ENCODE measurements around the gene PHF24. TPM values are rescaled to one million over a fixed set of nuclear protein-coding genes. Genes with fewer than 3 reads are reported as not detected.

PHF24 gene
- total and polyA plus RNA-seq, 10 of the 15 experiments (the other 5 are each of a cell fraction or from before 2014, with no cell fraction given) = 0.02 to 0.04 TPM; not detected in 8

DNA sequence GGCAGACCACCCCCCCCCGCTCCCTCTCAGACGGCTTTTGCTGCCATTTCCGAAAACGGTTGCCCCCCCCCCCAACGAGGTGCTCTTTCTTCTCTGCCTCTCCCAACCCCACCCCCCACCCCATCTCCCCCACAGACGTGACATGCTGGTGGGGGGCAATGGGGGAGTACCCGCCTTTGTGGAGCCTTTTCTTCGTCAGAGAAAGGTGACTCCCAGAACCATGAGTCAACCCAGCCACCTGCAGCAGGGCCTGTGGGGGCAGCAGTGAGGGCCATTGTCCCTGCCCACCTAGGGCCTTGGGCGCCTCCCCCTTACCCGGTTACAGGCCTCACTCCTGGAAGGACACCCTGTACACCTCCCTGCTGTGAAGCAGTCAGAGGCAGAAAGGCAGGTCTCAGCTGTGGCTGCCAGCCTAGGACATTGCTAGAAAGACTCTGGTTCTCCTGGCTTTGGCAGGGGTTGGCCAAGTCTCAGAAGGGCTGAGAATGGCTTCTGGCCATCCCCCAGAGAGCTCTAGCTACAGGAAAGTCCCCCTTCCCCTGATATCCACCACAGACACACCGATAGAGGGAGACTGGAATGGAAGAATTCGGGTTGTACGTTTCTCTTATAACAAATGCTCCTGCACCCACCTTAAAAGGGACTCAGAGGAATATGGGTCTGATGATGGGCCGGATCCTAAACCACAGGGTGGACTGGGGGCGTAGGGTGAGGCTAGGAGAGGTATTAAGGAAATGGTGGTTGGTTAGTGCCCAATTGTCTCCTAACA is 33.7 kb downstream of the PHF24 start:
- no peak for DNase-seq (ENCODE audit: low read depth, low spot score)
- no TSS peak for BruUV-seq (replicated peaks)
- Histone ChIP-seq H3K4me3 (no peak overlapping the region), H2AFZ (ENCODE audit: control insufficient read depth, low read depth, low read length) (peak overlapping the region; percentile 41), H4K20me1 (ENCODE audit: control insufficient read depth, insufficient read depth) (no peaks in the 10 kb centered on the region), H3K4me1 (ENCODE audit: control insufficient read depth, insufficient read depth, low read length) (peaks cover 41% of the 10 kb centered on the region), H3K27me3 (replicated peaks in 1 of 2; ENCODE audit: control insufficient read depth in 2 of 2, insufficient read depth in 2 of 2, low read length in 1 of 2) (no peaks in the 10 kb centered on the region), H3K4me2 (ENCODE audit: control insufficient read depth, insufficient read depth) (peak overlapping the region; percentile 38; the same call in 1 of the 2 replicates), H3K9me3 (replicated peaks; ENCODE audit: control insufficient read depth, insufficient read depth, low read length) (no peaks in the 10 kb centered on the region), H3K79me2 (ENCODE audit: control insufficient read depth, insufficient read depth, low read length) (no peaks in the 10 kb centered on the region), H3K36me3 (ENCODE audit: control insufficient read depth in 2 of 2, insufficient read depth in 2 of 2, low read length in 1 of 2) (0 out of 4 replicates have a peak, but pooled peaks cover 0 to 2% of the 10 kb centered on the region in 2 experiments), H3K27ac (ENCODE audit: control insufficient read depth, insufficient read depth) (peak overlapping the region; percentile 53), H3K9ac (ENCODE audit: control insufficient read depth, insufficient read depth, low read length) (no peak overlapping the region)
- POLR2A ChIA-PET = interaction anchor here (3.6 kb wide), 1 partner anchor 80 kb away, joined by 18 read pairs; the partner anchor contains the start of gene VCP
- peak; percentile 18 for FAIRE-seq
- 8% methylated on average over 10 of the region's 15 CpGs for WGBS (ENCODE audit: insufficient coverage, insufficient replicate concordance, low lambda C conversion rate, missing lambda C conversion rate)
- CTCF ChIA-PET = interaction anchor here (0.8 to 7.4 kb wide), 4 partner anchors 10 to 94 kb away, joined by 3 to 63 read pairs (median 32); a partner anchor contains a TSS
- RAD21 ChIA-PET (ENCODE audit: unreplicated experiment) = interaction anchor here (0.6 to 4.7 kb wide), 4 partner anchors 10 to 80 kb away, joined by 3 to 35 read pairs (median 4); no protein-coding TSS in a partner anchor
- intact Hi-C loops (cut with micrococcal nuclease; ENCODE audit: unreplicated experiment) = no loop called here
- peak; percentile 32 for ATAC-seq
- in situ Hi-C loops (cut with MboI) = no loop called here
- SMC1A ChIA-PET (ENCODE audit: uncharacterized antibody, unreplicated experiment) = interaction anchor here (1.1 to 4.5 kb wide), 2 partner anchors 42 to 60 kb away, joined by 3 to 33 read pairs; no protein-coding TSS in a partner anchor
- TF ChIP-seq SIN3A (IDR thresholded peaks at IDR 0.05; ENCODE audit: low read depth, low read length) = no peak
- TF ChIP-seq POLR2A (IDR thresholded peaks at IDR 0.05; ENCODE audit: low read depth, low read length) = 0 out of 2 replicates have a peak, but pooled peaks have one; percentile 26
- TF ChIP-seq, protein P1, sequence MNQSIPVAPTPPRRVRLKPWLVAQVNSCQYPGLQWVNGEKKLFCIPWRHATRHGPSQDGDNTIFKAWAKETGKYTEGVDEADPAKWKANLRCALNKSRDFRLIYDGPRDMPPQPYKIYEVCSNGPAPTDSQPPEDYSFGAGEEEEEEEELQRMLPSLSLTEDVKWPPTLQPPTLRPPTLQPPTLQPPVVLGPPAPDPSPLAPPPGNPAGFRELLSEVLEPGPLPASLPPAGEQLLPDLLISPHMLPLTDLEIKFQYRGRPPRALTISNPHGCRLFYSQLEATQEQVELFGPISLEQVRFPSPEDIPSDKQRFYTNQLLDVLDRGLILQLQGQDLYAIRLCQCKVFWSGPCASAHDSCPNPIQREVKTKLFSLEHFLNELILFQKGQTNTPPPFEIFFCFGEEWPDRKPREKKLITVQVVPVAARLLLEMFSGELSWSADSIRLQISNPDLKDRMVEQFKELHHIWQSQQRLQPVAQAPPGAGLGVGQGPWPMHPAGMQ (IDR thresholded peaks at IDR 0.05; ENCODE audit: borderline replicate concordance) = no peak
- no peak for TF ChIP-seq STAT3 (IDR thresholded peaks at IDR 0.05; ENCODE audit: low read depth, low read length)
- TF ChIP-seq RUNX3 (IDR thresholded peaks at IDR 0.05; ENCODE audit: low read length) = no peak
- TF ChIP-seq ZNF274 (IDR thresholded peaks at IDR 0.05; ENCODE audit: insufficient read depth, insufficient read length) = no peak
- TF ChIP-seq ZNF24 (IDR thresholded peaks at IDR 0.05) = no peak
- no peak for TF ChIP-seq ESRRA (IDR thresholded peaks at IDR 0.05; ENCODE audit: low read length)
- 0 out of 2 replicates have a peak, but pooled peaks have one; percentile 12 for TF ChIP-seq RAD21 (IDR thresholded peaks at IDR 0.05; ENCODE audit: insufficient read depth, low read depth, low read length)
- no peak for TF ChIP-seq KAT2A (conservative IDR thresholded peaks at IDR 0.05; ENCODE audit: control insufficient read depth, low read depth, low read length)
- TF ChIP-seq, protein P2, sequence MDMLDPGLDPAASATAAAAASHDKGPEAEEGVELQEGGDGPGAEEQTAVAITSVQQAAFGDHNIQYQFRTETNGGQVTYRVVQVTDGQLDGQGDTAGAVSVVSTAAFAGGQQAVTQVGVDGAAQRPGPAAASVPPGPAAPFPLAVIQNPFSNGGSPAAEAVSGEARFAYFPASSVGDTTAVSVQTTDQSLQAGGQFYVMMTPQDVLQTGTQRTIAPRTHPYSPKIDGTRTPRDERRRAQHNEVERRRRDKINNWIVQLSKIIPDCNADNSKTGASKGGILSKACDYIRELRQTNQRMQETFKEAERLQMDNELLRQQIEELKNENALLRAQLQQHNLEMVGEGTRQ (IDR thresholded peaks at IDR 0.05; ENCODE audit: borderline replicate concordance, low read depth, low read length) = no peak
- no peak for TF ChIP-seq SP1 (IDR thresholded peaks at IDR 0.05; ENCODE audit: low read depth, low read length)
- 0 out of 2 replicates have a peak, but pooled peaks have one; percentile 25 for TF ChIP-seq YY1 (IDR thresholded peaks at IDR 0.05; ENCODE audit: low read depth, low read length)
- no peak for TF ChIP-seq HDAC2 (IDR thresholded peaks at IDR 0.05)
- TF ChIP-seq ZZZ3 (IDR thresholded peaks at IDR 0.05; ENCODE audit: control insufficient read depth, insufficient read length, low read depth) = no peak
- TF ChIP-seq, protein P3, sequence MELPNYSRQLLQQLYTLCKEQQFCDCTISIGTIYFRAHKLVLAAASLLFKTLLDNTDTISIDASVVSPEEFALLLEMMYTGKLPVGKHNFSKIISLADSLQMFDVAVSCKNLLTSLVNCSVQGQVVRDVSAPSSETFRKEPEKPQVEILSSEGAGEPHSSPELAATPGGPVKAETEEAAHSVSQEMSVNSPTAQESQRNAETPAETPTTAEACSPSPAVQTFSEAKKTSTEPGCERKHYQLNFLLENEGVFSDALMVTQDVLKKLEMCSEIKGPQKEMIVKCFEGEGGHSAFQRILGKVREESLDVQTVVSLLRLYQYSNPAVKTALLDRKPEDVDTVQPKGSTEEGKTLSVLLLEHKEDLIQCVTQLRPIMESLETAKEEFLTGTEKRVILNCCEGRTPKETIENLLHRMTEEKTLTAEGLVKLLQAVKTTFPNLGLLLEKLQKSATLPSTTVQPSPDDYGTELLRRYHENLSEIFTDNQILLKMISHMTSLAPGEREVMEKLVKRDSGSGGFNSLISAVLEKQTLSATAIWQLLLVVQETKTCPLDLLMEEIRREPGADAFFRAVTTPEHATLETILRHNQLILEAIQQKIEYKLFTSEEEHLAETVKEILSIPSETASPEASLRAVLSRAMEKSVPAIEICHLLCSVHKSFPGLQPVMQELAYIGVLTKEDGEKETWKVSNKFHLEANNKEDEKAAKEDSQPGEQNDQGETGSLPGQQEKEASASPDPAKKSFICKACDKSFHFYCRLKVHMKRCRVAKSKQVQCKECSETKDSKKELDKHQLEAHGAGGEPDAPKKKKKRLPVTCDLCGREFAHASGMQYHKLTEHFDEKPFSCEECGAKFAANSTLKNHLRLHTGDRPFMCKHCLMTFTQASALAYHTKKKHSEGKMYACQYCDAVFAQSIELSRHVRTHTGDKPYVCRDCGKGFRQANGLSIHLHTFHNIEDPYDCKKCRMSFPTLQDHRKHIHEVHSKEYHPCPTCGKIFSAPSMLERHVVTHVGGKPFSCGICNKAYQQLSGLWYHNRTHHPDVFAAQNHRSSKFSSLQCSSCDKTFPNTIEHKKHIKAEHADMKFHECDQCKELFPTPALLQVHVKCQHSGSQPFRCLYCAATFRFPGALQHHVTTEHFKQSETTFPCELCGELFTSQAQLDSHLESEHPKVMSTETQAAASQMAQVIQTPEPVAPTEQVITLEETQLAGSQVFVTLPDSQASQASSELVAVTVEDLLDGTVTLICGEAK (IDR thresholded peaks at IDR 0.05; ENCODE audit: borderline replicate concordance) = no peak
- TF ChIP-seq SRF (IDR thresholded peaks at IDR 0.05; ENCODE audit: low read depth in 2 of 2, low read length in 2 of 2) = no peak
